ENCODE data around the gene LTBP1.

LTBP1 gene

GRCh38 chr2:33115728-33116127 lies 169.0 kb downstream of the LTBP1 start:
- H3K4me3 ChIP-seq (replicated peaks; ENCODE audit: low read depth, low read length) = no peak overlapping the region
- H3K36me3 ChIP-seq (ENCODE audit: control insufficient read depth, insufficient read depth, low read length) = no peaks in the 10 kb centered on the region
- no peaks in the 10 kb centered on the region; the same call in 1 of the 2 replicates for H3K27me3 ChIP-seq (replicated peaks; ENCODE audit: control insufficient read depth, insufficient read depth, low read length)
- DNase-seq (ENCODE audit: extremely low read depth, insufficient read length) = no peak
- no peak for TF ChIP-seq CTCF (IDR thresholded peaks at IDR 0.05; ENCODE audit: insufficient read depth, low read length, poor library complexity, severe bottlenecking)

- Histone ChIP-seq H3K27me3 (replicated peaks; ENCODE audit: control insufficient read depth, insufficient read depth, low read length) (no peaks in the 10 kb centered on the region; the same call in 1 of the 2 replicates), H3K36me3 (ENCODE audit: control insufficient read depth, insufficient read depth, low read length) (no peaks in the 10 kb centered on the region), H3K4me3 (replicated peaks; ENCODE audit: low read depth, low read length) (no peak overlapping the region)
- no peak for TF ChIP-seq CTCF (IDR thresholded peaks at IDR 0.05; ENCODE audit: insufficient read depth, low read length, poor library complexity, severe bottlenecking)
- no peak for DNase-seq (ENCODE audit: extremely low read depth, insufficient read length)
These were observed 170.0 kb downstream of the LTBP1 start for GRCh38 chr2:33116799-33117198.

GRCh38 chr2:33118651-33119050 lies 171.9 kb downstream of the LTBP1 start:
- H3K36me3 ChIP-seq (ENCODE audit: control insufficient read depth, insufficient read depth, low read length) = no peaks in the 10 kb centered on the region
- DNase-seq (ENCODE audit: extremely low read depth, insufficient read length) = no peak
- TF ChIP-seq CTCF (IDR thresholded peaks at IDR 0.05; ENCODE audit: insufficient read depth, low read length, poor library complexity, severe bottlenecking) = no peak
- H3K27me3 ChIP-seq (replicated peaks; ENCODE audit: control insufficient read depth, insufficient read depth, low read length) = no peaks in the 10 kb centered on the region; the same call in 1 of the 2 replicates
- no peak overlapping the region for H3K4me3 ChIP-seq (replicated peaks; ENCODE audit: low read depth, low read length)

- H3K36me3 ChIP-seq (ENCODE audit: control insufficient read depth, insufficient read depth, low read length) = no peaks in the 10 kb centered on the region
- no peak overlapping the region for H3K4me3 ChIP-seq (replicated peaks; ENCODE audit: low read depth, low read length)
- no peak for DNase-seq (ENCODE audit: extremely low read depth, insufficient read length)
- H3K27me3 ChIP-seq (replicated peaks; ENCODE audit: control insufficient read depth, insufficient read depth, low read length) = no peaks in the 10 kb centered on the region; the same call in 1 of the 2 replicates
- no peak for TF ChIP-seq CTCF (IDR thresholded peaks at IDR 0.05; ENCODE audit: insufficient read depth, low read length, poor library complexity, severe bottlenecking)
These were observed 174.7 kb downstream of the LTBP1 start for GRCh38 chr2:33121416-33121815.

- H3K27me3 ChIP-seq (replicated peaks; ENCODE audit: control insufficient read depth, insufficient read depth, low read length) = no peaks in the 10 kb centered on the region; the same call in 1 of the 2 replicates
- TF ChIP-seq CTCF (IDR thresholded peaks at IDR 0.05; ENCODE audit: insufficient read depth, low read length, poor library complexity, severe bottlenecking) = no peak
- H3K4me3 ChIP-seq (replicated peaks; ENCODE audit: low read depth, low read length) = no peak overlapping the region
- DNase-seq (ENCODE audit: extremely low read depth, insufficient read length) = no peak
- no peaks in the 10 kb centered on the region for H3K36me3 ChIP-seq (ENCODE audit: control insufficient read depth, insufficient read depth, low read length)
These were observed 175.2 kb downstream of the LTBP1 start for GRCh38 chr2:33121925-33122324.

GRCh38 chr2:33122726-33123125 lies 176.0 kb downstream of the LTBP1 start:
- H3K27me3 ChIP-seq (replicated peaks; ENCODE audit: control insufficient read depth, insufficient read depth, low read length) = no peaks in the 10 kb centered on the region; the same call in 1 of the 2 replicates
- no peaks in the 10 kb centered on the region for H3K36me3 ChIP-seq (ENCODE audit: control insufficient read depth, insufficient read depth, low read length)
- TF ChIP-seq CTCF (IDR thresholded peaks at IDR 0.05; ENCODE audit: insufficient read depth, low read length, poor library complexity, severe bottlenecking) = no peak

More at GRCh38 chr2:33122726-33123125, 176.0 kb downstream of the LTBP1 start:
- DNase-seq (ENCODE audit: extremely low read depth, insufficient read length) = no peak
- H3K4me3 ChIP-seq (replicated peaks; ENCODE audit: low read depth, low read length) = no peak overlapping the region

Measured in GM06990 (cell line).